Neural crest cell (in vitro differentiated cells): ENCODE results near the gene GALNTL6. TPM values are rescaled to one million over a fixed set of nuclear protein-coding genes. Genes with fewer than 3 reads are reported as not detected.

ENCODE experiments used
- DNase-seq: peaks from one replicate; pipeline ENCODE4 v3.0.0; 2021; ENCODE audit warnings: low read depth, mixed read lengths, low spot score
- H3K27ac Mint-ChIP-seq: one replicate; pipeline ENCODE4 v1.8.0; 2021; ENCODE audit warnings: mild to moderate bottlenecking, mixed read lengths; ENCODE audit not compliant: unreplicated experiment
- H3K27me3 Mint-ChIP-seq: 2 replicates; pipeline ENCODE4 v1.8.0; 2021; ENCODE audit warnings: low read depth, mild to moderate bottlenecking, mixed read lengths
- H3K36me3 Mint-ChIP-seq: 2 replicates; pipeline ENCODE4 v1.8.0; 2021; ENCODE audit warnings: low read depth, mild to moderate bottlenecking, mixed read lengths
- H3K4me1 Mint-ChIP-seq: 2 replicates; pipeline ENCODE4 v1.8.0; 2021; ENCODE audit warnings: mixed read lengths
- H3K4me3 Mint-ChIP-seq: one replicate; pipeline ENCODE4 v1.8.0; 2021; ENCODE audit warnings: mild to moderate bottlenecking, mixed read lengths
- H3K9me3 Mint-ChIP-seq: 2 replicates; pipeline ENCODE4 v1.8.0; 2021; ENCODE audit warnings: mixed read lengths
- CTCF ChIP-seq: fragments of 200-600 bp; sonication (generic); conservative IDR thresholded peaks from 2 replicates; pipeline ENCODE4 v1.5.0; 2021; ENCODE audit warnings: antibody characterized with exemption, mild to moderate bottlenecking
- total RNA-seq: library from RNA; stranded (reverse); gene quantifications from 2 replicates; pipeline ENCODE4 v1.2.1, GENCODE V29; 2021

GALNTL6 gene
- total RNA-seq, 1 donor from 2014 or later: 0.07 TPM

- H3K27me3 Mint-ChIP-seq: no peaks in the 10 kb centered on the region
- H3K36me3 Mint-ChIP-seq: no peaks in the 10 kb centered on the region
- no peak overlapping the region for H3K27ac Mint-ChIP-seq
- no peak for DNase-seq
- no peaks in the 10 kb centered on the region for H3K4me1 Mint-ChIP-seq
- no peaks in the 10 kb centered on the region for H3K9me3 Mint-ChIP-seq
- no peak for TF ChIP-seq CTCF
- H3K4me3 Mint-ChIP-seq: no peak overlapping the region
Observed at GRCh38 chr4:172489861-172490260, 676.7 kb downstream of the GALNTL6 start.

GRCh38 chr4:172495769-172496168 is 682.6 kb downstream of the GALNTL6 start:
- H3K4me1 Mint-ChIP-seq: no peaks in the 10 kb centered on the region
- no peak for TF ChIP-seq CTCF

GRCh38 chr4:172497321-172497720 is 684.1 kb downstream of the GALNTL6 start:
- Mint-ChIP-seq H3K36me3 (no peaks in the 10 kb centered on the region), H3K27me3 (no peaks in the 10 kb centered on the region), H3K9me3 (no peaks in the 10 kb centered on the region), H3K4me1 (no peaks in the 10 kb centered on the region), H3K4me3 (no peak overlapping the region), H3K27ac (no peak overlapping the region)
- no peak for TF ChIP-seq CTCF
- DNase-seq: no peak

More at GRCh38 chr4:172495769-172496168, 682.6 kb downstream of the GALNTL6 start:
- no peaks in the 10 kb centered on the region for H3K27me3 Mint-ChIP-seq
- no peak overlapping the region for H3K27ac Mint-ChIP-seq
- H3K36me3 Mint-ChIP-seq: no peaks in the 10 kb centered on the region
- H3K9me3 Mint-ChIP-seq: no peaks in the 10 kb centered on the region
- no peak overlapping the region for H3K4me3 Mint-ChIP-seq
- DNase-seq: no peak

GRCh38 chr4:172514011-172514410 is 700.8 kb downstream of the GALNTL6 start:
- no peaks in the 10 kb centered on the region for H3K4me1 Mint-ChIP-seq
- no peak for TF ChIP-seq CTCF
- no peaks in the 10 kb centered on the region for H3K27me3 Mint-ChIP-seq
- no peak overlapping the region for H3K4me3 Mint-ChIP-seq
- no peaks in the 10 kb centered on the region for H3K36me3 Mint-ChIP-seq
- no peak for DNase-seq
- peaks cover 3% of the 10 kb centered on the region for H3K9me3 Mint-ChIP-seq
- no peak overlapping the region for H3K27ac Mint-ChIP-seq

- Mint-ChIP-seq H3K36me3 (no peaks in the 10 kb centered on the region), H3K27ac (no peak overlapping the region), H3K27me3 (no peaks in the 10 kb centered on the region), H3K9me3 (peaks cover 3% of the 10 kb centered on the region), H3K4me1 (no peaks in the 10 kb centered on the region), H3K4me3 (no peak overlapping the region)
- no peak for DNase-seq
- TF ChIP-seq CTCF: no peak
Observed at GRCh38 chr4:172514801-172515200, 701.6 kb downstream of the GALNTL6 start.
